HG03460 (cell line): Measurements from ENCODE around the gene SKAP1.

ENCODE experiments used
- ATAC-seq: cut with Tn5 transposase; IDR thresholded peaks from one replicate; pipeline ENCODE4 v1.9.1; 2021; ENCODE audit not compliant: unreplicated experiment

The SKAP1 gene

GRCh38 chr17:48180842-48181629 lies 249.0 kb downstream of the SKAP1 start:
- no peak for ATAC-seq

GRCh38 chr17:48179071-48179945 lies 250.7 kb downstream of the SKAP1 start:
- no peak for ATAC-seq

GRCh38 chr17:48178317-48178716 lies 251.7 kb downstream of the SKAP1 start:
- ATAC-seq: no peak

- no peak for ATAC-seq
These were observed 252.2 kb downstream of the SKAP1 start for GRCh38 chr17:48177816-48178215.

GRCh38 chr17:48176471-48176855 lies 253.6 kb downstream of the SKAP1 start:
- no peak for ATAC-seq

- no peak for ATAC-seq
These were observed 254.1 kb downstream of the SKAP1 start for GRCh38 chr17:48175692-48176470.

- ATAC-seq: no peak
These were observed 255.0 kb downstream of the SKAP1 start for GRCh38 chr17:48174833-48175523.

GRCh38 chr17:48173191-48173984 lies 256.6 kb downstream of the SKAP1 start:
- ATAC-seq: no peak

GRCh38 chr17:48169926-48170325 lies 260.1 kb downstream of the SKAP1 start:
- no peak for ATAC-seq

GRCh38 chr17:48163809-48164208 lies 266.2 kb downstream of the SKAP1 start:
- ATAC-seq: no peak

- no peak for ATAC-seq
These were observed 267.0 kb downstream of the SKAP1 start for GRCh38 chr17:48162946-48163506.

GRCh38 chr17:48162306-48162934 lies 267.6 kb downstream of the SKAP1 start:
- no peak for ATAC-seq

GRCh38 chr17:48161127-48161905 lies 268.7 kb downstream of the SKAP1 start:
- ATAC-seq: no peak

- ATAC-seq: no peak
These were observed 269.6 kb downstream of the SKAP1 start for GRCh38 chr17:48160177-48161081.

GRCh38 chr17:48159232-48159631 lies 270.8 kb downstream of the SKAP1 start:
- ATAC-seq: no peak

GRCh38 chr17:48155889-48156611 lies 274.0 kb downstream of the SKAP1 start:
- no peak for ATAC-seq
